ENCODE data around the gene ZNF865. TPM values are rescaled to one million over a fixed set of nuclear protein-coding genes. Genes with fewer than 3 reads are reported as not detected.
A peak's percentile ranks its signal among the peaks of the same experiment; 100 is the strongest.

The ZNF865 gene
- polyA plus RNA-seq, 1 donor from 2014 or later: 1.7 TPM

- Histone ChIP-seq H3K9me3 (ENCODE audit: low read length) (no peaks in the 10 kb centered on the region), H3K9ac (ENCODE audit: low read length) (peak overlapping the region; percentile 88), H3K4me3 (ENCODE audit: low read length) (peak overlapping the region; percentile 78), H3K79me2 (replicated peaks; ENCODE audit: insufficient read depth, low read length) (peaks cover 34% of the 10 kb centered on the region), H2AFZ (ENCODE audit: low read depth, low read length) (no peak overlapping the region), H3K27me3 (ENCODE audit: insufficient read depth, low read depth, low read length) (no peaks in the 10 kb centered on the region), H4K20me1 (ENCODE audit: insufficient read depth) (no peaks in the 10 kb centered on the region), H3K27ac (ENCODE audit: low read length) (peak overlapping the region; percentile 51), H3K9me2 (ENCODE audit: insufficient read depth, low read length) (no peaks in the 10 kb centered on the region), H3F3A (ENCODE audit: insufficient read depth, low read length, poor library complexity, severe bottlenecking) (no peaks in the 10 kb centered on the region), H3K4me2 (ENCODE audit: low read length) (peak overlapping the region; percentile 76), H3K36me3 (ENCODE audit: insufficient read depth, low read length) (no peaks in the 10 kb centered on the region)
- TF ChIP-seq POLR2AphosphoS5 (IDR thresholded peaks at IDR 0.05) (no peak), SMC3 (conservative IDR thresholded peaks at IDR 0.05; ENCODE audit: poor library complexity) (no peak), EP300 (conservative IDR thresholded peaks at IDR 0.05; ENCODE audit: poor library complexity, severe bottlenecking) (no peak), RAD21 (conservative IDR thresholded peaks at IDR 0.05) (no peak), TAF1 (IDR thresholded peaks at IDR 0.05; ENCODE audit: low read depth) (peak; percentile 36)
- TF ChIP-seq, protein P1, sequence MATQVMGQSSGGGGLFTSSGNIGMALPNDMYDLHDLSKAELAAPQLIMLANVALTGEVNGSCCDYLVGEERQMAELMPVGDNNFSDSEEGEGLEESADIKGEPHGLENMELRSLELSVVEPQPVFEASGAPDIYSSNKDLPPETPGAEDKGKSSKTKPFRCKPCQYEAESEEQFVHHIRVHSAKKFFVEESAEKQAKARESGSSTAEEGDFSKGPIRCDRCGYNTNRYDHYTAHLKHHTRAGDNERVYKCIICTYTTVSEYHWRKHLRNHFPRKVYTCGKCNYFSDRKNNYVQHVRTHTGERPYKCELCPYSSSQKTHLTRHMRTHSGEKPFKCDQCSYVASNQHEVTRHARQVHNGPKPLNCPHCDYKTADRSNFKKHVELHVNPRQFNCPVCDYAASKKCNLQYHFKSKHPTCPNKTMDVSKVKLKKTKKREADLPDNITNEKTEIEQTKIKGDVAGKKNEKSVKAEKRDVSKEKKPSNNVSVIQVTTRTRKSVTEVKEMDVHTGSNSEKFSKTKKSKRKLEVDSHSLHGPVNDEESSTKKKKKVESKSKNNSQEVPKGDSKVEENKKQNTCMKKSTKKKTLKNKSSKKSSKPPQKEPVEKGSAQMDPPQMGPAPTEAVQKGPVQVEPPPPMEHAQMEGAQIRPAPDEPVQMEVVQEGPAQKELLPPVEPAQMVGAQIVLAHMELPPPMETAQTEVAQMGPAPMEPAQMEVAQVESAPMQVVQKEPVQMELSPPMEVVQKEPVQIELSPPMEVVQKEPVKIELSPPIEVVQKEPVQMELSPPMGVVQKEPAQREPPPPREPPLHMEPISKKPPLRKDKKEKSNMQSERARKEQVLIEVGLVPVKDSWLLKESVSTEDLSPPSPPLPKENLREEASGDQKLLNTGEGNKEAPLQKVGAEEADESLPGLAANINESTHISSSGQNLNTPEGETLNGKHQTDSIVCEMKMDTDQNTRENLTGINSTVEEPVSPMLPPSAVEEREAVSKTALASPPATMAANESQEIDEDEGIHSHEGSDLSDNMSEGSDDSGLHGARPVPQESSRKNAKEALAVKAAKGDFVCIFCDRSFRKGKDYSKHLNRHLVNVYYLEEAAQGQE (IDR thresholded peaks at IDR 0.05; ENCODE audit: borderline replicate concordance): no peak
These were observed 38.4 kb downstream of the ZNF865 start for GRCh38 chr19:55643887-55644176.

GRCh38 chr19:55644191-55644833 is 38.9 kb downstream of the ZNF865 start:
- H3K79me2 ChIP-seq (replicated peaks; ENCODE audit: insufficient read depth, low read length): peaks cover 29% of the 10 kb centered on the region
- no peaks in the 10 kb centered on the region for H3K9me2 ChIP-seq (ENCODE audit: insufficient read depth, low read length)
- H3K36me3 ChIP-seq (ENCODE audit: insufficient read depth, low read length): no peaks in the 10 kb centered on the region
- H3K9me3 ChIP-seq (ENCODE audit: low read length): no peaks in the 10 kb centered on the region
- no peak for TF ChIP-seq POLR2AphosphoS5 (IDR thresholded peaks at IDR 0.05)
- TF ChIP-seq MXI1 (conservative IDR thresholded peaks at IDR 0.05; ENCODE audit: poor library complexity, severe bottlenecking): no peak
- no peak for TF ChIP-seq RAD21 (conservative IDR thresholded peaks at IDR 0.05)
- no peak for TF ChIP-seq EZH2 (IDR thresholded peaks at IDR 0.05; ENCODE audit: borderline replicate concordance, insufficient read depth, low read length, poor library complexity, severe bottlenecking)
- no peak for TF ChIP-seq TAF1 (IDR thresholded peaks at IDR 0.05; ENCODE audit: low read depth)
- no peak for TF ChIP-seq SMC3 (conservative IDR thresholded peaks at IDR 0.05; ENCODE audit: poor library complexity)
- TF ChIP-seq, protein P2, sequence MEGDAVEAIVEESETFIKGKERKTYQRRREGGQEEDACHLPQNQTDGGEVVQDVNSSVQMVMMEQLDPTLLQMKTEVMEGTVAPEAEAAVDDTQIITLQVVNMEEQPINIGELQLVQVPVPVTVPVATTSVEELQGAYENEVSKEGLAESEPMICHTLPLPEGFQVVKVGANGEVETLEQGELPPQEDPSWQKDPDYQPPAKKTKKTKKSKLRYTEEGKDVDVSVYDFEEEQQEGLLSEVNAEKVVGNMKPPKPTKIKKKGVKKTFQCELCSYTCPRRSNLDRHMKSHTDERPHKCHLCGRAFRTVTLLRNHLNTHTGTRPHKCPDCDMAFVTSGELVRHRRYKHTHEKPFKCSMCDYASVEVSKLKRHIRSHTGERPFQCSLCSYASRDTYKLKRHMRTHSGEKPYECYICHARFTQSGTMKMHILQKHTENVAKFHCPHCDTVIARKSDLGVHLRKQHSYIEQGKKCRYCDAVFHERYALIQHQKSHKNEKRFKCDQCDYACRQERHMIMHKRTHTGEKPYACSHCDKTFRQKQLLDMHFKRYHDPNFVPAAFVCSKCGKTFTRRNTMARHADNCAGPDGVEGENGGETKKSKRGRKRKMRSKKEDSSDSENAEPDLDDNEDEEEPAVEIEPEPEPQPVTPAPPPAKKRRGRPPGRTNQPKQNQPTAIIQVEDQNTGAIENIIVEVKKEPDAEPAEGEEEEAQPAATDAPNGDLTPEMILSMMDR (IDR thresholded peaks at IDR 0.05; ENCODE audit: poor library complexity, severe bottlenecking): no peak
- no peak for TF ChIP-seq EP300 (conservative IDR thresholded peaks at IDR 0.05; ENCODE audit: poor library complexity, severe bottlenecking)
- TF ChIP-seq, protein P1 (IDR thresholded peaks at IDR 0.05; ENCODE audit: borderline replicate concordance): no peak
- H3K27me3 ChIP-seq (ENCODE audit: insufficient read depth, low read depth, low read length): no peaks in the 10 kb centered on the region
- H4K20me1 ChIP-seq (ENCODE audit: insufficient read depth): no peaks in the 10 kb centered on the region
- H3K4me3 ChIP-seq (ENCODE audit: low read length): peak overlapping the region; percentile 78
- peak overlapping the region; percentile 88 for H3K9ac ChIP-seq (ENCODE audit: low read length)
- peak overlapping the region; percentile 76 for H3K4me2 ChIP-seq (ENCODE audit: low read length)
- peak overlapping the region; percentile 51 for H3K27ac ChIP-seq (ENCODE audit: low read length)
- H2AFZ ChIP-seq (ENCODE audit: low read depth, low read length): no peak overlapping the region
- no peaks in the 10 kb centered on the region for H3F3A ChIP-seq (ENCODE audit: insufficient read depth, low read length, poor library complexity, severe bottlenecking)
